Sigmoid colon (tissue), 3 donors: ENCODE results near the gene VWDE.
"Not testable (repeated sequence)": the region's sequence is repeated elsewhere in the genome, so short reads cannot be mapped to it uniquely, and the experiment has no call there.

Source experiments
- POLR2A ChIP-seq, 2 donors: fragments of 450-650 bp; IDR thresholded peaks; one replicate each; pipeline ENCODE4 v1.6.1; 2016; ENCODE audit warnings: antibody characterized with exemption in 2 of 2, mild to moderate bottlenecking in 2 of 2, moderate library complexity in 2 of 2
- TF ChIP-seq, protein P1 (sequence below), 4 experiments: fragments of 450-650 bp in 3 of 4; fragments of 200-600 bp in 1 of 4; IDR thresholded peaks; one replicate each; pipeline ENCODE4 v1.5.1; 2016 to 2019; ENCODE audit warnings: antibody characterized with exemption in 4 of 4, mild to moderate bottlenecking in 3 of 4, moderate library complexity in 2 of 4

DNA sequence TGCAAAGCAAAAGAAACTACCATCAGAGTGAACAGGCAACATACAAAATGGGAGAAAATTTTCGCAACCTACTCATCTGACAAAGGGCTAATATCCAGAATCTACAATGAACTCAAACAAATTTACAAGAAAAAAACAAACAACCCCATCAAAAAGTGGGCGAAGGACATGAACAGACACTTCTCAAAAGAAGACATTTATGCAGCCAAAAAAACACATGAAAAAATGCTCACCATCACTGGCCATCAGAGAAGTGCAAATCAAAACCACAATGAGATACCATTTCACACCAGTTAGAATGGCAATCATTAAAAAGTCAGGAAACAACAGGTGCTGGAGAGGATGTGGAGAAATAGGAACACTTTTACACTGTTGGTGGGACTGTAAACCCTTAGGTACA, 49.5 kb upstream of the VWDE start:
- TF ChIP-seq POLR2A (IDR thresholded peaks at IDR 0.05) = not testable (repeated sequence)
- TF ChIP-seq, protein P1, sequence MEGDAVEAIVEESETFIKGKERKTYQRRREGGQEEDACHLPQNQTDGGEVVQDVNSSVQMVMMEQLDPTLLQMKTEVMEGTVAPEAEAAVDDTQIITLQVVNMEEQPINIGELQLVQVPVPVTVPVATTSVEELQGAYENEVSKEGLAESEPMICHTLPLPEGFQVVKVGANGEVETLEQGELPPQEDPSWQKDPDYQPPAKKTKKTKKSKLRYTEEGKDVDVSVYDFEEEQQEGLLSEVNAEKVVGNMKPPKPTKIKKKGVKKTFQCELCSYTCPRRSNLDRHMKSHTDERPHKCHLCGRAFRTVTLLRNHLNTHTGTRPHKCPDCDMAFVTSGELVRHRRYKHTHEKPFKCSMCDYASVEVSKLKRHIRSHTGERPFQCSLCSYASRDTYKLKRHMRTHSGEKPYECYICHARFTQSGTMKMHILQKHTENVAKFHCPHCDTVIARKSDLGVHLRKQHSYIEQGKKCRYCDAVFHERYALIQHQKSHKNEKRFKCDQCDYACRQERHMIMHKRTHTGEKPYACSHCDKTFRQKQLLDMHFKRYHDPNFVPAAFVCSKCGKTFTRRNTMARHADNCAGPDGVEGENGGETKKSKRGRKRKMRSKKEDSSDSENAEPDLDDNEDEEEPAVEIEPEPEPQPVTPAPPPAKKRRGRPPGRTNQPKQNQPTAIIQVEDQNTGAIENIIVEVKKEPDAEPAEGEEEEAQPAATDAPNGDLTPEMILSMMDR (IDR thresholded peaks at IDR 0.05) = not testable (repeated sequence)
